Measurements from ENCODE around the gene EFCAB6. TPM values are rescaled to one million over a fixed set of nuclear protein-coding genes. Genes with fewer than 3 reads are reported as not detected.

EFCAB6 gene
- total and polyA plus RNA-seq, 12 donors = 1.6 to 4.8 (median 2.9) TPM

- no peaks in the 10 kb centered on the region for H3K4me1 ChIP-seq (replicated peaks in 1 of 2)
- WGBS, 4 donors = 77 to 89% (median 82%) methylated on average over 5 to 6 of the region's 6 CpGs
- no peaks in the 10 kb centered on the region for H3K27me3 ChIP-seq
- no peak for DNase-seq
- TF ChIP-seq POLR2A (IDR thresholded peaks at IDR 0.05) = no peak
- TF ChIP-seq, protein P1, sequence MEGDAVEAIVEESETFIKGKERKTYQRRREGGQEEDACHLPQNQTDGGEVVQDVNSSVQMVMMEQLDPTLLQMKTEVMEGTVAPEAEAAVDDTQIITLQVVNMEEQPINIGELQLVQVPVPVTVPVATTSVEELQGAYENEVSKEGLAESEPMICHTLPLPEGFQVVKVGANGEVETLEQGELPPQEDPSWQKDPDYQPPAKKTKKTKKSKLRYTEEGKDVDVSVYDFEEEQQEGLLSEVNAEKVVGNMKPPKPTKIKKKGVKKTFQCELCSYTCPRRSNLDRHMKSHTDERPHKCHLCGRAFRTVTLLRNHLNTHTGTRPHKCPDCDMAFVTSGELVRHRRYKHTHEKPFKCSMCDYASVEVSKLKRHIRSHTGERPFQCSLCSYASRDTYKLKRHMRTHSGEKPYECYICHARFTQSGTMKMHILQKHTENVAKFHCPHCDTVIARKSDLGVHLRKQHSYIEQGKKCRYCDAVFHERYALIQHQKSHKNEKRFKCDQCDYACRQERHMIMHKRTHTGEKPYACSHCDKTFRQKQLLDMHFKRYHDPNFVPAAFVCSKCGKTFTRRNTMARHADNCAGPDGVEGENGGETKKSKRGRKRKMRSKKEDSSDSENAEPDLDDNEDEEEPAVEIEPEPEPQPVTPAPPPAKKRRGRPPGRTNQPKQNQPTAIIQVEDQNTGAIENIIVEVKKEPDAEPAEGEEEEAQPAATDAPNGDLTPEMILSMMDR (IDR thresholded peaks at IDR 0.05) = no peak
- intact Hi-C loops (cut with DNase I) = no loop called here
- no peak overlapping the region for H3K27ac ChIP-seq
- H3K36me3 ChIP-seq (replicated peaks in 1 of 2) = no peaks in the 10 kb centered on the region
- no peaks in the 10 kb centered on the region for H3K9me3 ChIP-seq (replicated peaks in 1 of 3)
- H3K4me3 ChIP-seq = no peak overlapping the region
These were observed 130.3 kb downstream of the EFCAB6 start for GRCh38 chr22:43681731-43682360.

GRCh38 chr22:43670513-43670912 lies 141.6 kb downstream of the EFCAB6 start:
- no peak overlapping the region for H3K4me3 ChIP-seq
- no peaks in the 10 kb centered on the region for H3K36me3 ChIP-seq (replicated peaks in 1 of 2)
- no peaks in the 10 kb centered on the region for H3K4me1 ChIP-seq (replicated peaks in 1 of 2)
- H3K27me3 ChIP-seq = no peaks in the 10 kb centered on the region
- TF ChIP-seq POLR2A (IDR thresholded peaks at IDR 0.05) = no peak
- TF ChIP-seq, protein P1 (IDR thresholded peaks at IDR 0.05) = no peak
- H3K27ac ChIP-seq = no peak overlapping the region
- no peak for DNase-seq
- WGBS, 4 donors = 81 to 89% (median 84%) methylated on average over 7 of the region's 7 CpGs
- H3K9me3 ChIP-seq (replicated peaks in 1 of 3) = no peaks in the 10 kb centered on the region
- intact Hi-C loops (cut with DNase I) = no loop called here

DNA sequence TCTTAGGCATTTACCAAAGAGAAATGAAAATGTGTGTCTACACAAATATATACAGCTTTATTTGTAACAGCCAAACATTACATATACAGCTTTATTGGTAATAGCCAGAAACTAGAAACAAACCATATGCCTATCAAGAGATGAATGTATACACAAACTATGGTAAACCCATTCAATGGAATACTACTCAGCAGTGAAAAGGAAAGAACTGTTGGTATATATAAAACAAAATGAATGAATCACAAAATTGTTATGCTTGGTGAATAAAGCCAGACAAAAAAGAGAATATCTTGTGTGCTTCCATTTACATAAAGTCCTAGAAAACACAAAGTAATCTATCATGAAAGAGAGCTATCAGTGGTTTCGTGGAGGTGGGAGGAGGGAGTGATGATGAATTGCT lies 142.9 kb downstream of the EFCAB6 start:
- no peak for DNase-seq
- no peaks in the 10 kb centered on the region for H3K36me3 ChIP-seq (replicated peaks in 1 of 2)
- H3K4me1 ChIP-seq (replicated peaks in 1 of 2) = no peaks in the 10 kb centered on the region
- H3K9me3 ChIP-seq (replicated peaks in 1 of 3) = no peaks in the 10 kb centered on the region
- intact Hi-C loops (cut with DNase I) = no loop called here
- H3K27ac ChIP-seq = no peak overlapping the region
- no peaks in the 10 kb centered on the region for H3K27me3 ChIP-seq
- WGBS, 4 donors = 42 to 96% (median 93%) methylated on average over 1 of the region's 1 CpG
- TF ChIP-seq, protein P1 (IDR thresholded peaks at IDR 0.05) = no peak
- TF ChIP-seq POLR2A (IDR thresholded peaks at IDR 0.05) = no peak
- no peak overlapping the region for H3K4me3 ChIP-seq

DNA sequence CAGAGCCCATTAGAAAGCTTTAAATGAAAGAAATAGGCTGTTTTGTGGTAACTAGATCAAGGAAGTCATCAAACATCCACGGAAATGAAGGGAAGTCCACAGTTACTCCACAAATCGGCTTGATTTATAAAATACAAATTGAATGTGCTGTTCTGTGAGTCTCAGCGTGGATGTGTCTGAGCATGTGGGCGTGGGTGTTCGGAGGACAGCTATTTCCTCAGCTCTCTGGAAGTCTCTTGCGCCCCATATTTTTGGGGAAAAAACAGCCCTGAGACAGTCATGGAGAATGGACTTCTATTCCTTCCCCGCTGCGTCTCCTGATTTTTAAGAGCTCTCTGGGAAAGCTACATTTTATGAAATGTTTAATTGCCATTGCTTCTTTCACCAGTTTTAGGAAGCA lies 144.4 kb downstream of the EFCAB6 start:
- no peak for DNase-seq
- Histone ChIP-seq H3K36me3 (replicated peaks in 1 of 2) (no peaks in the 10 kb centered on the region), H3K4me3 (no peak overlapping the region)

More for the DNA sequence above, 144.4 kb downstream of the EFCAB6 start:
- TF ChIP-seq, protein P1 (IDR thresholded peaks at IDR 0.05) = no peak
- TF ChIP-seq POLR2A (IDR thresholded peaks at IDR 0.05) = no peak
- no peaks in the 10 kb centered on the region for H3K27me3 ChIP-seq
- no peaks in the 10 kb centered on the region for H3K9me3 ChIP-seq (replicated peaks in 1 of 3)
- no peaks in the 10 kb centered on the region for H3K4me1 ChIP-seq (replicated peaks in 1 of 2)
- intact Hi-C loops (cut with DNase I) = no loop called here
- 86 to 91% (median 89%) methylated on average over 8 of the region's 8 CpGs for WGBS, 4 donors
- no peak overlapping the region for H3K27ac ChIP-seq

All from adrenal gland (tissue), 12 donors.